H1 (cell line): ENCODE data around the gene CDY2B. TPM values are rescaled to one million over a fixed set of nuclear protein-coding genes. Genes with fewer than 3 reads are reported as not detected.
"Not testable (repeated sequence)": the region's sequence is repeated elsewhere in the genome, so short reads cannot be mapped to it uniquely, and the experiment has no call there.

Experiments
- CTCF ChIA-PET: fragments of 300-600 bp; sonication (Branson Sonifier 250); formaldehyde crosslinking; loops from one replicate; lab custom pipeline; 2021; ENCODE audit not compliant: partially characterized antibody; lab: Charles Lee
- POLR2A ChIA-PET: fragments of 300-600 bp; sonication (Branson Sonifier 250); formaldehyde crosslinking; loops from one replicate; lab custom pipeline; 2021; ENCODE audit warnings: inconsistent platforms; ENCODE audit not compliant: partially characterized antibody; lab: Charles Lee
- DNase-seq, 2 experiments: peaks; one replicate each; pipeline versions ENCODE4 v3.0.0 to v3.0.0-alpha.2; 2010 to 2022; ENCODE audit warnings: low spot score in 2 of 2, low read depth in 1 of 2, mixed read lengths in 1 of 2
- FAIRE-seq: peaks from 2 replicates; lab custom pipeline; 2011; peaks lifted over from hg19 to GRCh38; lab: Jason Lieb, UNC
- H2AFZ ChIP-seq: 2 replicates; pipeline ENCODE4 v1.8.1; 2012; ENCODE audit warnings: low read length, inconsistent platforms
- H2AK5ac ChIP-seq: 2 replicates; pipeline ENCODE4 v1.6.1; 2013; ENCODE audit warnings: low read depth, low read length
- H2BK120ac ChIP-seq: replicated peaks from 2 replicates; pipeline ENCODE3; 2013; ENCODE audit warnings: low read depth, low read length, inconsistent platforms
- H2BK12ac ChIP-seq: 2 replicates; pipeline ENCODE4 v1.6.1; 2013; ENCODE audit warnings: low read depth, low read length
- H2BK15ac ChIP-seq: 2 replicates; pipeline ENCODE4 v1.6.1; 2013; ENCODE audit warnings: low read length
- H2BK20ac ChIP-seq: 2 replicates; pipeline ENCODE4 v1.6.1; 2013; ENCODE audit warnings: low read length
- H2BK5ac ChIP-seq: 2 replicates; pipeline ENCODE4 v1.6.1; 2013; ENCODE audit warnings: low read depth, low read length
- H3K14ac ChIP-seq: 2 replicates; pipeline ENCODE4 v1.6.1; 2013; ENCODE audit warnings: inconsistent platforms; ENCODE audit not compliant: insufficient read length
- H3K18ac ChIP-seq: 2 replicates; pipeline ENCODE4 v1.6.1; 2013; ENCODE audit warnings: low read length; ENCODE audit errors: extremely low read depth
- H3K23ac ChIP-seq: 2 replicates; pipeline ENCODE4 v1.6.1; 2013; ENCODE audit warnings: inconsistent platforms; ENCODE audit not compliant: insufficient read length
- H3K23me2 ChIP-seq: 2 replicates; pipeline ENCODE4 v1.6.1; 2013; ENCODE audit warnings: low read depth, low read length
- H3K27ac ChIP-seq: 2 replicates; pipeline ENCODE4 v1.6.1; 2011; ENCODE audit warnings: low read depth, low read length, inconsistent platforms
- H3K27me3 ChIP-seq, 4 experiments: replicated peaks in 1 of 4; 1 replicate in 1 of 4; 2 replicates in 3 of 4; pipeline versions ENCODE4 v1.6.1 to v1.8.1; 2011 to 2013; ENCODE audit warnings: low read length in 3 of 4, mild to moderate bottlenecking in 3 of 4, inconsistent platforms in 2 of 4, mixed read lengths in 2 of 4, moderate library complexity in 1 of 4; ENCODE audit not compliant: control insufficient read depth in 3 of 4, insufficient read depth in 3 of 4; ENCODE audit errors: extremely low read depth in 1 of 4
- H3K36me3 ChIP-seq, 4 experiments: 2 replicates each; pipeline versions ENCODE4 v1.6.1 to v1.8.1; 2011 to 2013; ENCODE audit warnings: mild to moderate bottlenecking in 4 of 4, low read length in 3 of 4, moderate library complexity in 2 of 4, control low read depth in 1 of 4, inconsistent platforms in 1 of 4; ENCODE audit not compliant: insufficient read depth in 4 of 4, control insufficient read depth in 2 of 4
- H3K4ac ChIP-seq: replicated peaks from 2 replicates; pipeline ENCODE3; 2013; ENCODE audit warnings: low read length, low read depth, mixed read lengths, inconsistent platforms; ENCODE audit not compliant: insufficient read length
- H3K4me1 ChIP-seq, 4 experiments: replicated peaks in 1 of 4; 1 replicate in 1 of 4; 2 replicates in 3 of 4; pipeline versions ENCODE4 v1.6.1 to v1.8.1; 2011 to 2013; ENCODE audit warnings: low read length in 3 of 4, inconsistent platforms in 2 of 4, mixed read lengths in 1 of 4; ENCODE audit not compliant: insufficient read depth in 4 of 4, control insufficient read depth in 3 of 4
- H3K4me2 ChIP-seq, 2 experiments: 2 replicates each; pipeline versions ENCODE4 v1.6.1 to v1.8.1; 2011 to 2013; ENCODE audit warnings: low read depth in 2 of 2, low read length in 2 of 2, control low read depth in 1 of 2, inconsistent platforms in 1 of 2, mild to moderate bottlenecking in 1 of 2; ENCODE audit not compliant: insufficient read depth in 1 of 2
- H3K4me3 ChIP-seq, 4 experiments: fragments of 200-600, 300-600 bp in 1 of 4; sonication (generic), shearing (Covaris generic), sonication (Bioruptor Twin) in 1 of 4; 2 replicates each; pipeline versions ENCODE4 v1.5.1 to v1.8.1; 2011 to 2016; ENCODE audit warnings: low read length in 4 of 4, low read depth in 3 of 4, control low read depth in 2 of 4, inconsistent platforms in 2 of 4, mild to moderate bottlenecking in 2 of 4, mixed read lengths in 1 of 4, moderate library complexity in 1 of 4; ENCODE audit not compliant: insufficient read depth in 2 of 4; ENCODE audit errors: extremely low read depth in 1 of 4
- H3K56ac ChIP-seq: replicated peaks from 2 replicates; pipeline ENCODE3; 2013; ENCODE audit warnings: low read depth, mild to moderate bottlenecking, mixed read lengths, low read length, inconsistent platforms; ENCODE audit not compliant: insufficient read length
- H3K79me1 ChIP-seq: 2 replicates; pipeline ENCODE4 v1.6.1; 2013; ENCODE audit warnings: low read depth, low read length, control low read depth
- H3K79me2 ChIP-seq, 2 experiments: 2 replicates each; pipeline versions ENCODE4 v1.6.1 to v1.8.1; 2012 to 2013; ENCODE audit warnings: low read length in 2 of 2, mild to moderate bottlenecking in 2 of 2, inconsistent platforms in 1 of 2; ENCODE audit not compliant: insufficient read depth in 2 of 2, control insufficient read depth in 1 of 2
- H3K9ac ChIP-seq, 4 experiments: replicated peaks in 1 of 4; 1 replicate in 1 of 4; 2 replicates in 3 of 4; pipeline versions ENCODE4 v1.6.1 to v1.8.1; 2011 to 2013; ENCODE audit warnings: low read depth in 3 of 4, low read length in 3 of 4, control low read depth in 2 of 4, mild to moderate bottlenecking in 2 of 4, moderate library complexity in 2 of 4, inconsistent platforms in 1 of 4; ENCODE audit errors: extremely low read depth in 1 of 4
- H3K9me3 ChIP-seq, 2 experiments: 2 replicates each; pipeline versions ENCODE4 v1.6.1 to v1.8.1; 2012 to 2013; ENCODE audit warnings: mild to moderate bottlenecking in 2 of 2, moderate library complexity in 2 of 2, control low read depth in 1 of 2, inconsistent platforms in 1 of 2, low read depth in 1 of 2, low read length in 1 of 2, mixed read lengths in 1 of 2; ENCODE audit not compliant: insufficient read depth in 2 of 2
- H4K20me1 ChIP-seq, 2 experiments: replicated peaks in 1 of 2; 2 replicates each; pipeline versions ENCODE3 to v1.8.1; 2011 to 2013; ENCODE audit warnings: inconsistent platforms in 2 of 2, low read length in 2 of 2, mild to moderate bottlenecking in 1 of 2; ENCODE audit not compliant: insufficient read depth in 2 of 2, control insufficient read depth in 1 of 2
- H4K5ac ChIP-seq: 2 replicates; pipeline ENCODE4 v1.6.1; 2013; ENCODE audit warnings: low read length, low read depth, mixed read lengths, inconsistent platforms; ENCODE audit not compliant: insufficient read length
- H4K8ac ChIP-seq: 2 replicates; pipeline ENCODE4 v1.8.0; 2013; ENCODE audit warnings: mild to moderate bottlenecking, moderate library complexity, low read length, inconsistent platforms; ENCODE audit not compliant: insufficient read depth; ENCODE audit errors: extremely low read depth
- H4K91ac ChIP-seq: replicated peaks from 2 replicates; pipeline ENCODE3; 2013; ENCODE audit warnings: low read length, mixed read lengths, inconsistent platforms; ENCODE audit not compliant: insufficient read length
- WGBS, 2 experiments: shearing (Covaris generic) in 1 of 2; methylation state at CpG; one replicate each; pipeline versions ENCODE4 v1.1.6 to v1.1.7; 2013 to 2015; ENCODE audit warnings: low lambda C conversion rate in 2 of 2, mixed read lengths in 2 of 2, inconsistent platforms in 1 of 2, low coverage in 1 of 2, missing lambda C conversion rate in 1 of 2; ENCODE audit not compliant: insufficient replicate concordance in 2 of 2, insufficient coverage in 1 of 2, insufficient read length in 1 of 2; ENCODE audit errors: extremely low coverage in 1 of 2, missing lambda C conversion rate in 1 of 2; 5-methylcytosine and 5-hydroxymethylcytosine counted together
- polyA plus RNA-seq, 7 experiments: library from polyadenylated mRNA; depleted of rRNA in 3 of 7; stranded (reverse) in 5 of 7; unstranded in 2 of 7; fragments of >200 nt in 5 of 7; fragments of 200-250 nt in 2 of 7; gene quantifications; 1 replicate in 5 of 7; 2 replicates in 1 of 7; 4 replicates in 1 of 7; pipeline versions ENCODE4 v1.2.1 to v1.2.3, GENCODE V29; 2011 to 2013; ENCODE audit warnings: missing spikeins in 2 of 7, mixed read lengths in 2 of 7
- total RNA-seq: library from RNA; stranded (reverse); fragmentation: NEBNext Ultra II Directional; extraction: Animal tissue kit (Norgen Biotek cat#: 25700); gene quantifications from 2 replicates; pipeline ENCODE4 v1.2.1, GENCODE V29; 2021

The CDY2B gene
- total and polyA plus RNA-seq, 2 of the 8 experiments (the other 6 are each of a cell fraction or from before 2014, with no cell fraction given): not detected

DNA sequence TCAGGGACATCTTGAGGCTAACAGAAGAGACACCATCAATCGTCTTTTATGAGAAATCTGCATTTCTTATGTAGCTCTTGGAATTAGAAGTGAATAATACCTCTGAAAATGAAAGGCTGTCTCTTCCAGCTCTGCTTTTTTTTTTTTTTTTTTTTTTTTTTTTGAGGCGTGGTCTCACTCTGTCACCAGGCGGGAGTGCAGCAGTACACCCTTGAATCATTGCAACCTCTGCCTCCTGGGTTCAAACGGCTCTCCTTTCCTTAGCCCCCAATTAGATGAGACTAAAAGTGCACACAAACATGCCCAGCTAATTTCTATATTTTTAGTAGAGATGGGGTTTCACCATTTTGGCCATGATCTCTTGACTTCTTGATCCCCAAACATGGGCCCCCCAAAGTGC, 12.2 kb downstream of the CDY2B start:
- H3K79me2 ChIP-seq, H2BK12ac ChIP-seq, H2BK120ac ChIP-seq, H3K36me3 ChIP-seq, H3K56ac ChIP-seq, H3K79me1 ChIP-seq, H2BK5ac ChIP-seq, H4K8ac ChIP-seq, H3K18ac ChIP-seq, H2AK5ac ChIP-seq, H3K14ac ChIP-seq, H3K4ac ChIP-seq, H2AFZ ChIP-seq, FAIRE-seq, H3K4me1 ChIP-seq, POLR2A ChIA-PET, H3K9me3 ChIP-seq, H2BK15ac ChIP-seq, H3K4me3 ChIP-seq, H4K20me1 ChIP-seq, H3K9ac ChIP-seq, H3K4me2 ChIP-seq, CTCF ChIA-PET, DNase-seq, H3K23ac ChIP-seq, H3K27ac ChIP-seq, H4K91ac ChIP-seq, H3K23me2 ChIP-seq, H4K5ac ChIP-seq, H2BK20ac ChIP-seq, H3K27me3 ChIP-seq: not testable (repeated sequence)
- WGBS, 2 experiments: no CpG with 5 or more reads among the region's 4 CpGs

- H3K23me2 ChIP-seq, H3K18ac ChIP-seq, FAIRE-seq, H2BK12ac ChIP-seq, H3K27me3 ChIP-seq, H3K4me1 ChIP-seq, H4K20me1 ChIP-seq, H3K23ac ChIP-seq, H2BK120ac ChIP-seq, H3K79me2 ChIP-seq, H3K4me3 ChIP-seq, H4K91ac ChIP-seq, H4K5ac ChIP-seq, H3K56ac ChIP-seq, H2AK5ac ChIP-seq, H2BK5ac ChIP-seq, H3K14ac ChIP-seq, H3K36me3 ChIP-seq, H2BK20ac ChIP-seq, H2BK15ac ChIP-seq, H3K79me1 ChIP-seq, DNase-seq, H3K4me2 ChIP-seq, H4K8ac ChIP-seq, H3K9me3 ChIP-seq, H3K9ac ChIP-seq, CTCF ChIA-PET, H2AFZ ChIP-seq, H3K4ac ChIP-seq, H3K27ac ChIP-seq, POLR2A ChIA-PET: not testable (repeated sequence)
- no CpG with 5 or more reads among the region's 3 CpGs for WGBS, 2 experiments
These were observed 19.4 kb downstream of the CDY2B start for GRCh38 chrY:17860634-17861033.
